ENCODE data around the gene MICAL3.

DNA sequence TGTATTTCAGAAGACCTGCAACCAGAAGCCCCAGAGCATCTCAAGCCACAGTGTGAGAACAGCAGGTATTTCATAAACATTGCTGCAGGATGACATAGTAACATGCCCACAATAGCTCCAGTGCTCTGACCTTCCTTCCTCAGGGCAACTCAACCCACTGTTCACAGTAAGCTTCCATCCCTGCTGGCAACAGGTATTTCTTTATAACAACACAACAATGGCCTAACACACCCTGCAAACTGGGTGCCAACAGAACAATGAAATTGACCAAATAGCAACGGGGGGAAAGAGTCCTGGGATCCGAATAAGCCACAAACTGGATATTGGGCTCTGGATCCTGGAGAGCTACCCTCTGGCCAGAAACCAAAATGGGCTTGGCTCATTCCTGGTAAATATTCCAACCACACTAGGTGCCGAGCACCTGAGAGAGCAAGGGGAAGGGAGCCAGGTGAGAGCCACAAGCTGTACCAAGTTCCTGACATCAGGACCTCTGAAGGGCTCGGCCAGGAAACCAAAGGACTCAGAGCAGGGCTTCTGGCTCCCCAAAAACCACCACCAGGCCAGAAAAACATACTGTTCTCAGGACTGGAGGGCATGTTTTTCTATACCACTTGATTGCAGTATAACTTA is 99.5 kb downstream of the MICAL3 start:
- TF ChIP-seq, protein P1, sequence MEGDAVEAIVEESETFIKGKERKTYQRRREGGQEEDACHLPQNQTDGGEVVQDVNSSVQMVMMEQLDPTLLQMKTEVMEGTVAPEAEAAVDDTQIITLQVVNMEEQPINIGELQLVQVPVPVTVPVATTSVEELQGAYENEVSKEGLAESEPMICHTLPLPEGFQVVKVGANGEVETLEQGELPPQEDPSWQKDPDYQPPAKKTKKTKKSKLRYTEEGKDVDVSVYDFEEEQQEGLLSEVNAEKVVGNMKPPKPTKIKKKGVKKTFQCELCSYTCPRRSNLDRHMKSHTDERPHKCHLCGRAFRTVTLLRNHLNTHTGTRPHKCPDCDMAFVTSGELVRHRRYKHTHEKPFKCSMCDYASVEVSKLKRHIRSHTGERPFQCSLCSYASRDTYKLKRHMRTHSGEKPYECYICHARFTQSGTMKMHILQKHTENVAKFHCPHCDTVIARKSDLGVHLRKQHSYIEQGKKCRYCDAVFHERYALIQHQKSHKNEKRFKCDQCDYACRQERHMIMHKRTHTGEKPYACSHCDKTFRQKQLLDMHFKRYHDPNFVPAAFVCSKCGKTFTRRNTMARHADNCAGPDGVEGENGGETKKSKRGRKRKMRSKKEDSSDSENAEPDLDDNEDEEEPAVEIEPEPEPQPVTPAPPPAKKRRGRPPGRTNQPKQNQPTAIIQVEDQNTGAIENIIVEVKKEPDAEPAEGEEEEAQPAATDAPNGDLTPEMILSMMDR (IDR thresholded peaks at IDR 0.05) = no peak
- TF ChIP-seq EZH2 (IDR thresholded peaks at IDR 0.05) (no peak), EZH2phosphoT487 (IDR thresholded peaks at IDR 0.05) (no peak)

Measured in neural progenitor cell (in vitro differentiated cells).